ENCODE data around the gene BDH2.

BDH2 gene

GRCh38 chr4:103060453-103061148, 39.0 kb downstream of the BDH2 start:
- TF ChIP-seq CTCF (IDR thresholded peaks at IDR 0.05; ENCODE audit: extremely low read depth, insufficient read depth, missing control alignments), result no peak
- DNase-seq (ENCODE audit: low spot score), result no peak
- in situ Hi-C loops (cut with MboI; ENCODE audit: low pct_unique_long_range_greater_than_20kb, low sequenced_read_pairs, unreplicated experiment), result no loop called here

- TF ChIP-seq CTCF (IDR thresholded peaks at IDR 0.05; ENCODE audit: extremely low read depth, insufficient read depth, missing control alignments), result no peak
- no peak for DNase-seq (ENCODE audit: low spot score)
- in situ Hi-C loops (cut with MboI; ENCODE audit: low pct_unique_long_range_greater_than_20kb, low sequenced_read_pairs, unreplicated experiment), result no loop called here
These were observed 45.6 kb downstream of the BDH2 start for GRCh38 chr4:103054030-103054429.

- in situ Hi-C loops (cut with MboI; ENCODE audit: low pct_unique_long_range_greater_than_20kb, low sequenced_read_pairs, unreplicated experiment), result no loop called here
- no peak for TF ChIP-seq CTCF (IDR thresholded peaks at IDR 0.05; ENCODE audit: extremely low read depth, insufficient read depth, missing control alignments)
- no peak for DNase-seq (ENCODE audit: low spot score)
These were observed 46.9 kb downstream of the BDH2 start for GRCh38 chr4:103052779-103053178.

GRCh38 chr4:103052145-103052544, 47.5 kb downstream of the BDH2 start:
- no peak for DNase-seq (ENCODE audit: low spot score)
- TF ChIP-seq CTCF (IDR thresholded peaks at IDR 0.05; ENCODE audit: extremely low read depth, insufficient read depth, missing control alignments), result no peak
- in situ Hi-C loops (cut with MboI; ENCODE audit: low pct_unique_long_range_greater_than_20kb, low sequenced_read_pairs, unreplicated experiment), result no loop called here

- in situ Hi-C loops (cut with MboI; ENCODE audit: low pct_unique_long_range_greater_than_20kb, low sequenced_read_pairs, unreplicated experiment), result no loop called here
- no peak for DNase-seq (ENCODE audit: low spot score)
- no peak for TF ChIP-seq CTCF (IDR thresholded peaks at IDR 0.05; ENCODE audit: extremely low read depth, insufficient read depth, missing control alignments)
These were observed 48.7 kb downstream of the BDH2 start for GRCh38 chr4:103050736-103051436.

- in situ Hi-C loops (cut with MboI; ENCODE audit: low pct_unique_long_range_greater_than_20kb, low sequenced_read_pairs, unreplicated experiment), result no loop called here
- peak; percentile 82 for TF ChIP-seq CTCF (IDR thresholded peaks at IDR 0.05; ENCODE audit: extremely low read depth, insufficient read depth, missing control alignments)
- DNase-seq (ENCODE audit: low spot score), result peak; percentile 35
These were observed 53.0 kb downstream of the BDH2 start for GRCh38 chr4:103046416-103047290.

Measured in GM13977 (cell line).